GM21717 (cell line): ENCODE results near the gene YAP1.

Experiments
- ATAC-seq: cut with Tn5 transposase; IDR thresholded peaks from one replicate; pipeline ENCODE4 v1.9.1; 2021; ENCODE audit warnings: mild to moderate bottlenecking, moderate library complexity; ENCODE audit not compliant: unreplicated experiment

The YAP1 gene

GRCh38 chr11:102109896-102110760 lies at the start of gene YAP1:
TSS of gene YAP1 (plus strand) at chr11:102110447. CDS start at chr11:102110849, 402 bp downstream.
- ATAC-seq = peak; percentile 89

- ATAC-seq = no peak
Measured at GRCh38 chr11:102061276-102061675, 49.0 kb upstream of the YAP1 start.

DNA sequence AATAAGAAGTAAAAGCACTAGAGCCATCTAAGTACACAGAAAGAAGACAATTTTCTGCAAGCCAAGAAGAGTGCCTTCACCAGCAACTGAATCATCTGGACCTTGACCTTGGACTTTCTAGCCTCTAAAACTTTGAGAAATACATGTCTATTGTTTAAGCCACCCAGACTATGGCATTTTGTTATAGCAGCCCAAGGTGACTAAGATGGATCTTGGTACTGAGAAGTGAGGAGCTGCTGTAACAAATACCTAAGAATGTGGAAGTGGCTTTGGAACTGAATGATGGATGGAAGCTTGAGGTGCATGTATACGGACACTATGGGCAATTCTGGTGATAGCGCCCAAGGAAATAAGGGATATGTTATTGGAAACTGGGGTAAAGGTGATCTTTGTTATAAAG lies 48.1 kb upstream of the YAP1 start:
- no peak for ATAC-seq

- ATAC-seq = no peak
Measured at GRCh38 chr11:102064316-102064715, 45.9 kb upstream of the YAP1 start.

GRCh38 chr11:102070766-102071165 lies 39.5 kb upstream of the YAP1 start:
- no peak for ATAC-seq

- no peak for ATAC-seq
Measured at GRCh38 chr11:102071497-102072472, 38.5 kb upstream of the YAP1 start.

- ATAC-seq = no peak
Measured at GRCh38 chr11:102073253-102073652, 37.0 kb upstream of the YAP1 start.

DNA sequence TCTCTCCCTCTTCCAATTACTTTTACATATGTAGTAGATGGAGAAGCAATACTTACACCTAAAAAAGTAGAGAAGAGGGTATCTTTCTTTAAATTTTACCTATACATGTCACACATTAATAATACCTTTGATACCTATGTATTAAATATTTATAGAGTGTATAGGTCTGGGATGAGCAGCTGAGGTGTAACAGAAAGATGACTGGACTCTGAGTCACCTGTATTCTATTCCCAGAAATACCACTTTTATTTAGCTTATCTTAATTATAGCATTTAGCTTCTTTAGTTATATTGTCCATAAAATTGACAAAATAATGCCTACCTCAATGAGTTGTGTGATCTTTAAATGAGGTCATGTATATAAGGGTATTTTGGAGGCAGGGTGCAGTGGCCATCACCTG lies 30.6 kb upstream of the YAP1 start:
- no peak for ATAC-seq

DNA sequence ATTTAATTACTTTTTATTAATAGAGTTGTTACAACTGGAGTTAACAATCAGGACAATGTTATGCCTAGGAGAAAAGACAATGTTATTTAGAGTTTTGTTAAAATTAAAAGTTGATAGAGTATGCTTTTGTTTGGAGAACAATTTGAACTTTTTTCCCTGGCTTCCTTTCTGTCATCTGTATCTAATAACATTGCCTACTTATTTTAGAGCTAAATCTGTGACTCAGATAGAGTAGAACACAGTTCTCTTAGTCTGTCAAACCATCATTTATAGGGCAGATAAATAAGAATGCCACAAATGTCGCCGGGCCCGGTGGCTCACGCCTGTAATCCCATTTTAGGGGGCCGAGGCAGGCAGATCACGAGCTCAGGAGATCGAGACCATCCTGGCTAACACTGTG lies 28.9 kb upstream of the YAP1 start:
- no peak for ATAC-seq

- no peak for ATAC-seq
Measured at GRCh38 chr11:102085864-102086551, 24.2 kb upstream of the YAP1 start.

- ATAC-seq = no peak
Measured at GRCh38 chr11:102097186-102097585, 13.1 kb upstream of the YAP1 start.

- no peak for ATAC-seq
Measured at GRCh38 chr11:102099755-102100154, 10.5 kb upstream of the YAP1 start.

DNA sequence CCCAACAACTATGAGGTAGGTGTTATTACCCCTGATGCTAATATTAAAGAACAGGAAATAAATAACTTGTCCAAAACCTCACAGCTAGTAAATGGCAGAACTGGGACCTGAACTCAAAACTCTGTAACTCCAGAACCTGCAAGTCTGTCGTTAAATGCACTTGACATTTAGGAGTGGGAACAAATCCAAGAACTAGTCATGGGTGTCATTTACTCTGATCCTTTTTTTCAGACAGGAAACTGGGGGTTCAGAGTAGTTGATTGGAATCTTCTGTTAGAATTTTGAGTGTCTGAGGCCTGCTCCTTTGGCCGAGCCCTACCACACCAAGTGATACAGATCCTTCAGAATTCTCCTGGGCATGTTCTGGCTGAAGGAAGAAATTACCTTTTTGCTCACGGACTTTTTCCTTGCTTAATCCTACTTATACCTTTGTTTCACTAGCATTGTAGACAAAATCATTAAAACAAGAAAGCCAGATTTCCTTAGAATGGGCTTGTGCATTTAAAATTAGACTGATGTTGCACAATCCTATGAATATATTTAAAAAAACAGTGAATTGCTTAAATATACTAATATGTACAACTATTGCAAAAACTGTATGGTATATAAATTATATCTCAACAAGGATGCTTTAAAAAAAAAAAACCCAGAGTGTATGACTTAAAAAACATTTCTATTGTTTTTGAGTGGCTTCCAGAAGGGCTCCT lies 1.4 kb upstream of the YAP1 start:
- no peak for ATAC-seq

GRCh38 chr11:102110761-102111010 lies 439 bp downstream of the YAP1 start:
- no peak for ATAC-seq

DNA sequence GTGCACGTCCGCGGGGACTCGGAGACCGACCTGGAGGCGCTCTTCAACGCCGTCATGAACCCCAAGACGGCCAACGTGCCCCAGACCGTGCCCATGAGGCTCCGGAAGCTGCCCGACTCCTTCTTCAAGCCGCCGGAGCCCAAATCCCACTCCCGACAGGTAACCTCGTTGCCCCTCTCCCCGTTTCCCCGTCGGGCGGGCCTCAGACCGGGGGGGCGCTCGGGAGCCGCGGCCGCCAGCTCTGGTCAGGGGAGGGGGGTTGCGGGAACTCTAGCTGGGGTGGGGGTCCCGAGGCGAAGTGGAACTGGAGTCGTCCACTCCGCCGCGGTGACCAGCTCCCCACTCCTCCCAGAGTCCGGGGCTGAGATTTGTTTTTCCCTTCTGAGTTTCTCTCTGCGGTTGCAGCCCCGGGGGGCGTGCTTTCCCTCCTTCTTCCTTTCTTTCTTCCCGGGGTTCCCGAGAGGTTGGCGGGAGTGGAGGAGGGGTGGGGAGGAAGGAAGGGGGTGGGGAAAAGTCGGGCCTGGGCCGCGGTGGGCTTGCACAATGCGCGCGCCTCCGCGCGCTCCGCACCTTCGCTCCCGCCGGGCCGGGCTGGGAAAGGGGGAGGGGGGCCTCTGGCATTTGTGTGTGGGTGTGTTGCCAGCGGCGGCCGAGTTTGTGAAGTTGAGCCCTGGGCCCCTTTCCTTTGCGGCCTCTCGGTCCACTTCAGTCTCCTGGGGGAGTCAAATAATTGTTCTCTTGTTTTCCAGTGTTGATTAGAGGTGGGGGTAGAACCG lies 952 bp downstream of the YAP1 start:
- ATAC-seq = peak; percentile 16

DNA sequence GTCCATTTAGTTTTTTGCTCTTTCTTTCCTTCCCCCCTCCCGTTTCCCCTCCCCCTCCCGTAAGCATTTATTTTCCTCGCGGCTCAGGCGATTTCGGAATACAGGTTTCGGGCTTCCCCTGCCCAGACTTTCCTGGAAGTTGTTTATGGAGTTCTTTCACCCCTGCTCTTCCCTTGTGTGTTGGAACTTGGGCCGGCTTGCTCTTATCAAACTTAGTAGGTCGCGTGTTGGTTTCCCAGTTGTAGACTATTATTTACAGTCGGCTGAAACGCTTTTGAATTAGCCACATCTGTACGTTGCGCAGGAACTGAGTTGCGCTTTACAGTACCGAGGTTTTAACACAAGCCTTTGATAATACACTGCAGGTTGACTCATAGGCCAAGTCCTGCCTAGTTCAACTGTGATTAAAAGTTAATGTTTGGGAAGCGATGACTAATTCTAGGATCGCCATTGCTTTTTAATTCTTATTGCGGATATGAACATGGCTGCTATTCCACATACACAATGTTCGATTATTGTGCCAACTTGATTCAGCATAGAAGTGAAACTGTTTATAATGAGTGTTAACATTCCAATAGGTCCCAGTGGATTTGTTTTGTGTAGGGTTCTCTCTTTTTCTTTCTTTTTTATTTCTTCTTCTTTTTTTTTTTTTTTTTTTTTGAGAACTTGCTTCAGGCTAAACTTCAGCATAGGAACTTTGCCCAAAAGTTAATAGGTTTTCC lies 1.7 kb downstream of the YAP1 start:
- ATAC-seq = no peak

- no peak for ATAC-seq
Measured at GRCh38 chr11:102112509-102112821, 2.2 kb downstream of the YAP1 start.

GRCh38 chr11:102114032-102114431 lies 3.8 kb downstream of the YAP1 start:
- no peak for ATAC-seq

DNA sequence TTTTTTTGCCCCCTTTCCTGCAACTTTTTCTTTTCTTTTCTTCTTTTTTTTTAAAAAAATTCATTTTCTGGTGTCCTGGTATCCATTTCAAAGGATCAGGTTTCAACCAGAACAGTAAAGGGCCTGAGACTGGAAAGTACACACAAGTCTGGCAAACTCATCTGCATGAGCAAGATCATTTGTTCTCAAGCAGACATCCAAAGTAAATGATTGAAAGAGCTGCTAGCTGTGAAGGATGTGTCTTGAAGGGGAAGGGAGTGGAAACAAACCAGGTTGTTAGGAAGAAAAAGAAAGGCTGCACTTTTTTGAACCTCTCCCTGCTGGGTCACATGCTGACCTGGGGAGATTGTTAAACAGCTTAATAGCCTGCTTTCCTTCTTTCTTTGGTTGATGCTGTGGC lies 5.3 kb downstream of the YAP1 start:
- no peak for ATAC-seq
